SH-SY5Y (cell line): ENCODE measurements around the gene LAMP5.

Experiments
- GATA2 ChIP-seq: IDR thresholded peaks from 2 replicates; pipeline ENCODE4 v1.6.1; 2011; ENCODE audit warnings: mild to moderate bottlenecking, low read depth, low read length
- GATA3 ChIP-seq: IDR thresholded peaks from 2 replicates; pipeline ENCODE4 v1.6.1; 2011; ENCODE audit warnings: low read depth, mild to moderate bottlenecking, low read length, moderate library complexity

- no peak for TF ChIP-seq GATA2
- TF ChIP-seq GATA3 = no peak
Measured at GRCh38 chr20:9506280-9506821, 8.0 kb upstream of the LAMP5 start.
